ENCODE results near the gene TRIM63. TPM values are rescaled to one million over a fixed set of nuclear protein-coding genes. Genes with fewer than 3 reads are reported as not detected.

Gene TRIM63
- total and polyA plus RNA-seq, 9 of the 15 experiments (the other 6 are each of a cell fraction or from before 2014, with no cell fraction given), result 0.08 to 0.57 (median 0.36) TPM

GRCh38 chr1:26041401-26041800 is 26.0 kb downstream of the TRIM63 start:
- H3K36me3 ChIP-seq (ENCODE audit: control insufficient read depth, insufficient read depth, low read length), result no peaks in the 10 kb centered on the region
- ATAC-seq (no peak), FAIRE-seq (no peak), DNase-seq (ENCODE audit: extremely low read depth in 1 of 4, low spot score in 3 of 4) (peak in 2 of 4 experiments; percentile 32 to 42)
- CTCF ChIA-PET (ENCODE audit: low intra/inter-chr PET ratio), result no interaction called here
- H3K4me2 ChIP-seq (ENCODE audit: insufficient read depth, low read length), result no peak overlapping the region
- no peaks in the 10 kb centered on the region for H3K79me2 ChIP-seq (ENCODE audit: control insufficient read depth, insufficient read depth, low read length)
- H3K27ac ChIP-seq (ENCODE audit: extremely low read depth, low read depth, low read length), result no peak overlapping the region
- no peaks in the 10 kb centered on the region for H3K27me3 ChIP-seq (ENCODE audit: control insufficient read depth in 2 of 2, insufficient read depth in 2 of 2, low read length in 2 of 2)
- no TSS peak for BruUV-seq (replicated peaks)
- peak overlapping the region in 1 of 2 experiments; percentile 56; a peak in 2 of 4 replicates for H3K9ac ChIP-seq (ENCODE audit: insufficient read depth in 1 of 2, low read depth in 2 of 2, low read length in 2 of 2)
- H3K4me3 ChIP-seq, result no peak overlapping the region
- in situ Hi-C loops (cut with MboI), result loop anchor here (5.0 kb wide), 2 partner anchors 66 to 106 kb away; no protein-coding TSS in a partner anchor
- H3K4me1 ChIP-seq (replicated peaks in 1 of 2; ENCODE audit: control insufficient read depth in 2 of 2, insufficient read depth in 2 of 2, low read length in 2 of 2), result peaks cover 31 to 55% of the 10 kb centered on the region in 2 experiments
- intact Hi-C loops (cut with micrococcal nuclease), result no loop called here
- peak overlapping the region; percentile 7; the same call in 1 of the 2 replicates for H2AFZ ChIP-seq (ENCODE audit: low read depth, low read length)
- H4K20me1 ChIP-seq (replicated peaks; ENCODE audit: control insufficient read depth, insufficient read depth, low read length), result no peaks in the 10 kb centered on the region
- TF ChIP-seq CREBBP (IDR thresholded peaks at IDR 0.05; ENCODE audit: low read depth, low read length) (no peak), ZBTB49 (CRISPR knock-in tag; IDR thresholded peaks at IDR 0.05; ENCODE audit: borderline replicate concordance) (no peak), ZNF431 (CRISPR knock-in tag; IDR thresholded peaks at IDR 0.05) (no peak), NCOR1 (IDR thresholded peaks at IDR 0.05) (no peak), ZNF77 (CRISPR knock-in tag; IDR thresholded peaks at IDR 0.05) (no peak), NR3C1 (CRISPR knock-in tag; IDR thresholded peaks at IDR 0.05) (no peak), ZBTB26 (CRISPR knock-in tag; IDR thresholded peaks at IDR 0.05) (no peak), TAF1 (IDR thresholded peaks at IDR 0.05; ENCODE audit: control insufficient read depth, extremely low read depth, insufficient read depth, low read length, severe bottlenecking) (no peak), KDM5B (IDR thresholded peaks at IDR 0.05; ENCODE audit: insufficient replicate concordance, low read depth, low read length) (no peak), CREB1 (IDR thresholded peaks at IDR 0.05) (no peak), CREB1 (CRISPR knock-in tag; IDR thresholded peaks at IDR 0.05) (no peak), KLF6 (CRISPR knock-in tag; IDR thresholded peaks at IDR 0.05; ENCODE audit: borderline replicate concordance) (no peak), HNRNPK (IDR thresholded peaks at IDR 0.05; ENCODE audit: low read depth, low read length, poor library complexity, severe bottlenecking) (no peak)
- TF ChIP-seq, protein P1, sequence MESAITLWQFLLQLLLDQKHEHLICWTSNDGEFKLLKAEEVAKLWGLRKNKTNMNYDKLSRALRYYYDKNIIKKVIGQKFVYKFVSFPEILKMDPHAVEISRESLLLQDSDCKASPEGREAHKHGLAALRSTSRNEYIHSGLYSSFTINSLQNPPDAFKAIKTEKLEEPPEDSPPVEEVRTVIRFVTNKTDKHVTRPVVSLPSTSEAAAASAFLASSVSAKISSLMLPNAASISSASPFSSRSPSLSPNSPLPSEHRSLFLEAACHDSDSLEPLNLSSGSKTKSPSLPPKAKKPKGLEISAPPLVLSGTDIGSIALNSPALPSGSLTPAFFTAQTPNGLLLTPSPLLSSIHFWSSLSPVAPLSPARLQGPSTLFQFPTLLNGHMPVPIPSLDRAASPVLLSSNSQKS (CRISPR knock-in tag; IDR thresholded peaks at IDR 0.05), result no peak
- TF ChIP-seq, protein P2, sequence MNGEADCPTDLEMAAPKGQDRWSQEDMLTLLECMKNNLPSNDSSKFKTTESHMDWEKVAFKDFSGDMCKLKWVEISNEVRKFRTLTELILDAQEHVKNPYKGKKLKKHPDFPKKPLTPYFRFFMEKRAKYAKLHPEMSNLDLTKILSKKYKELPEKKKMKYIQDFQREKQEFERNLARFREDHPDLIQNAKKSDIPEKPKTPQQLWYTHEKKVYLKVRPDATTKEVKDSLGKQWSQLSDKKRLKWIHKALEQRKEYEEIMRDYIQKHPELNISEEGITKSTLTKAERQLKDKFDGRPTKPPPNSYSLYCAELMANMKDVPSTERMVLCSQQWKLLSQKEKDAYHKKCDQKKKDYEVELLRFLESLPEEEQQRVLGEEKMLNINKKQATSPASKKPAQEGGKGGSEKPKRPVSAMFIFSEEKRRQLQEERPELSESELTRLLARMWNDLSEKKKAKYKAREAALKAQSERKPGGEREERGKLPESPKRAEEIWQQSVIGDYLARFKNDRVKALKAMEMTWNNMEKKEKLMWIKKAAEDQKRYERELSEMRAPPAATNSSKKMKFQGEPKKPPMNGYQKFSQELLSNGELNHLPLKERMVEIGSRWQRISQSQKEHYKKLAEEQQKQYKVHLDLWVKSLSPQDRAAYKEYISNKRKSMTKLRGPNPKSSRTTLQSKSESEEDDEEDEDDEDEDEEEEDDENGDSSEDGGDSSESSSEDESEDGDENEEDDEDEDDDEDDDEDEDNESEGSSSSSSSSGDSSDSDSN (IDR thresholded peaks at IDR 0.05; ENCODE audit: borderline replicate concordance in 1 of 2, low read depth in 2 of 2, low read length in 2 of 2), result no peak
- POLR2A ChIA-PET, result interaction anchor here (0.6 to 1.4 kb wide), 5 partner anchors 42 to 146 kb away, joined by 3 to 4 read pairs (median 3); no protein-coding TSS in a partner anchor
- no peaks in the 10 kb centered on the region for H3K9me1 ChIP-seq (ENCODE audit: control insufficient read depth, insufficient read depth, low read length)
- WGBS (ENCODE audit: insufficient coverage, low coverage, missing lambda C conversion rate), result 53% methylated on average over 7 of the region's 7 CpGs
- no peaks in the 10 kb centered on the region for H3K9me3 ChIP-seq (replicated peaks; ENCODE audit: control insufficient read depth, insufficient read depth, low read depth, low read length)
